ENCODE measurements around the gene SLC25A53. TPM values are rescaled to one million over a fixed set of nuclear protein-coding genes. Genes with fewer than 3 reads are reported as not detected.

Gene SLC25A53
- polyA plus RNA-seq, 1 donor from 2014 or later = 6.6 TPM

- Histone ChIP-seq H2AFZ (ENCODE audit: low read depth, low read length) (no peak overlapping the region), H3K27ac (ENCODE audit: low read length) (no peak overlapping the region), H3K9me3 (ENCODE audit: low read length) (no peaks in the 10 kb centered on the region), H3K9ac (ENCODE audit: low read length) (no peak overlapping the region), H3K36me3 (ENCODE audit: insufficient read depth, low read length) (no peaks in the 10 kb centered on the region), H3K79me2 (replicated peaks; ENCODE audit: insufficient read depth, low read length) (no peaks in the 10 kb centered on the region), H3F3A (ENCODE audit: insufficient read depth, low read length, poor library complexity, severe bottlenecking) (no peaks in the 10 kb centered on the region), H4K20me1 (ENCODE audit: insufficient read depth) (no peaks in the 10 kb centered on the region), H3K4me2 (ENCODE audit: low read length) (no peak overlapping the region), H3K4me3 (ENCODE audit: low read length) (no peak overlapping the region), H3K27me3 (ENCODE audit: insufficient read depth, low read depth, low read length) (no peaks in the 10 kb centered on the region), H3K9me2 (ENCODE audit: insufficient read depth, low read length) (no peaks in the 10 kb centered on the region)
- TF ChIP-seq EP300 (conservative IDR thresholded peaks at IDR 0.05; ENCODE audit: poor library complexity, severe bottlenecking) = no peak
- TF ChIP-seq POLR2AphosphoS5 (IDR thresholded peaks at IDR 0.05) = no peak
- TF ChIP-seq EZH2 (IDR thresholded peaks at IDR 0.05; ENCODE audit: borderline replicate concordance, insufficient read depth, low read length, poor library complexity, severe bottlenecking) = no peak
- TF ChIP-seq REST (IDR thresholded peaks at IDR 0.05; ENCODE audit: borderline replicate concordance) = no peak
- TF ChIP-seq RAD21 (conservative IDR thresholded peaks at IDR 0.05) = no peak
- TF ChIP-seq MXI1 (conservative IDR thresholded peaks at IDR 0.05; ENCODE audit: poor library complexity, severe bottlenecking) = no peak
- TF ChIP-seq SMC3 (conservative IDR thresholded peaks at IDR 0.05; ENCODE audit: poor library complexity) = no peak
- TF ChIP-seq CTCF (IDR thresholded peaks at IDR 0.05; ENCODE audit: poor library complexity, severe bottlenecking) = no peak
- TF ChIP-seq TAF1 (IDR thresholded peaks at IDR 0.05; ENCODE audit: low read depth) = no peak
These were observed 26.0 kb downstream of the SLC25A53 start for GRCh38 chrX:104130808-104131207.

GRCh38 chrX:104126856-104127255 lies 30.0 kb downstream of the SLC25A53 start:
- Histone ChIP-seq H3K9ac (ENCODE audit: low read length) (no peak overlapping the region), H3K9me2 (ENCODE audit: insufficient read depth, low read length) (no peaks in the 10 kb centered on the region), H4K20me1 (ENCODE audit: insufficient read depth) (no peaks in the 10 kb centered on the region), H3K79me2 (replicated peaks; ENCODE audit: insufficient read depth, low read length) (no peaks in the 10 kb centered on the region), H3K4me3 (ENCODE audit: low read length) (no peak overlapping the region), H3K27ac (ENCODE audit: low read length) (no peak overlapping the region), H3K9me3 (ENCODE audit: low read length) (no peaks in the 10 kb centered on the region), H3F3A (ENCODE audit: insufficient read depth, low read length, poor library complexity, severe bottlenecking) (no peaks in the 10 kb centered on the region), H2AFZ (ENCODE audit: low read depth, low read length) (no peak overlapping the region), H3K36me3 (ENCODE audit: insufficient read depth, low read length) (no peaks in the 10 kb centered on the region), H3K27me3 (ENCODE audit: insufficient read depth, low read depth, low read length) (no peaks in the 10 kb centered on the region), H3K4me2 (ENCODE audit: low read length) (no peak overlapping the region)
- no peak for TF ChIP-seq MXI1 (conservative IDR thresholded peaks at IDR 0.05; ENCODE audit: poor library complexity, severe bottlenecking)
- no peak for TF ChIP-seq EP300 (conservative IDR thresholded peaks at IDR 0.05; ENCODE audit: poor library complexity, severe bottlenecking)
- no peak for TF ChIP-seq TAF1 (IDR thresholded peaks at IDR 0.05; ENCODE audit: low read depth)
- TF ChIP-seq REST (IDR thresholded peaks at IDR 0.05; ENCODE audit: borderline replicate concordance) = no peak
- TF ChIP-seq SMC3 (conservative IDR thresholded peaks at IDR 0.05; ENCODE audit: poor library complexity) = no peak
- TF ChIP-seq EZH2 (IDR thresholded peaks at IDR 0.05; ENCODE audit: borderline replicate concordance, insufficient read depth, low read length, poor library complexity, severe bottlenecking) = no peak
- TF ChIP-seq POLR2AphosphoS5 (IDR thresholded peaks at IDR 0.05) = no peak
- no peak for TF ChIP-seq CTCF (IDR thresholded peaks at IDR 0.05; ENCODE audit: poor library complexity, severe bottlenecking)
- TF ChIP-seq RAD21 (conservative IDR thresholded peaks at IDR 0.05) = no peak

All from neural cell (in vitro differentiated cells).